ENCODE data around the gene WASHC2C. TPM values are rescaled to one million over a fixed set of nuclear protein-coding genes. Genes with fewer than 3 reads are reported as not detected.

The WASHC2C gene
- total and polyA plus RNA-seq, 2 of the 8 experiments (the other 6 are each of a cell fraction or from before 2014, with no cell fraction given): 8.0 to 28.1 TPM

GRCh38 chr10:45817912-45818311 is 90.8 kb downstream of the WASHC2C start:
- Histone ChIP-seq H2BK120ac (replicated peaks; ENCODE audit: low read depth, low read length) (no peak overlapping the region), H3K9me3 (ENCODE audit: insufficient read depth in 2 of 2, low read depth in 1 of 2, low read length in 1 of 2) (peaks cover 9 to 12% of the 10 kb centered on the region in 2 experiments; a peak in 3 of 4 replicates), H2BK5ac (ENCODE audit: low read depth, low read length) (no peak overlapping the region), H3K23ac (ENCODE audit: insufficient read length) (no peak overlapping the region), H3K4ac (replicated peaks; ENCODE audit: insufficient read length, low read depth, low read length) (no peak overlapping the region), H2BK15ac (ENCODE audit: low read length) (no peak overlapping the region), H4K5ac (ENCODE audit: insufficient read length, low read depth, low read length) (no peak overlapping the region), H2BK20ac (ENCODE audit: low read length) (no peak overlapping the region), H3K18ac (ENCODE audit: extremely low read depth, low read length) (no peak overlapping the region), H3K4me3 (ENCODE audit: extremely low read depth in 1 of 4, insufficient read depth in 2 of 4, low read depth in 3 of 4, low read length in 4 of 4) (no peak overlapping the region), H3K4me2 (ENCODE audit: insufficient read depth in 1 of 2, low read depth in 2 of 2, low read length in 2 of 2) (no peak overlapping the region), H3K79me2 (ENCODE audit: control insufficient read depth in 1 of 2, insufficient read depth in 2 of 2, low read length in 2 of 2) (no peaks in the 10 kb centered on the region), H3K9ac (replicated peaks in 1 of 4; ENCODE audit: extremely low read depth in 1 of 4, low read depth in 3 of 4, low read length in 3 of 4) (no peak overlapping the region), H2BK12ac (ENCODE audit: low read depth, low read length) (no peak overlapping the region), H2AK5ac (ENCODE audit: low read depth, low read length) (no peak overlapping the region), H3K14ac (ENCODE audit: insufficient read length) (no peak overlapping the region), H3K23me2 (ENCODE audit: low read depth, low read length) (no peaks in the 10 kb centered on the region), H4K91ac (replicated peaks; ENCODE audit: insufficient read length, low read length) (no peak overlapping the region), H3K36me3 (ENCODE audit: control insufficient read depth in 2 of 4, insufficient read depth in 4 of 4, low read length in 3 of 4) (no peaks in the 10 kb centered on the region), H3K79me1 (ENCODE audit: low read depth, low read length) (no peaks in the 10 kb centered on the region), H3K4me1 (replicated peaks in 1 of 4; ENCODE audit: control insufficient read depth in 3 of 4, insufficient read depth in 4 of 4, low read length in 3 of 4) (no peaks in the 10 kb centered on the region), H3K27ac (ENCODE audit: low read depth, low read length) (no peak overlapping the region), H4K20me1 (replicated peaks in 1 of 2; ENCODE audit: control insufficient read depth in 1 of 2, insufficient read depth in 2 of 2, low read length in 2 of 2) (no peaks in the 10 kb centered on the region), H4K8ac (ENCODE audit: extremely low read depth, insufficient read depth, low read length) (no peak overlapping the region), H3K56ac (replicated peaks; ENCODE audit: insufficient read length, low read depth, low read length) (no peak overlapping the region), H2AFZ (ENCODE audit: low read length) (no peak overlapping the region), H3K27me3 (replicated peaks in 1 of 4; ENCODE audit: control insufficient read depth in 3 of 4, extremely low read depth in 1 of 4, insufficient read depth in 3 of 4, low read length in 3 of 4) (no peaks in the 10 kb centered on the region)
- FAIRE-seq: no peak
- TF ChIP-seq KDM4A (IDR thresholded peaks at IDR 0.05; ENCODE audit: low read depth, low read length, severe bottlenecking) (no peak), POLR2AphosphoS5 (IDR thresholded peaks at IDR 0.05; ENCODE audit: low read depth, low read length) (no peak), RAD21 (IDR thresholded peaks at IDR 0.05 in 1 of 2, conservative IDR thresholded peaks at IDR 0.05 in 1 of 2; ENCODE audit: low read depth in 2 of 2, low read length in 2 of 2) (no peak), ZNF274 (IDR thresholded peaks at IDR 0.05; ENCODE audit: borderline replicate concordance, extremely low read depth, low read length) (no peak), RBBP5 (IDR thresholded peaks at IDR 0.05; ENCODE audit: borderline replicate concordance, low read depth, low read length) (no peak), EZH2 (IDR thresholded peaks at IDR 0.05; ENCODE audit: low read depth, low read length, severe bottlenecking) (no peak)
- CTCF ChIA-PET (ENCODE audit: partially characterized antibody): no interaction called here
- 95% methylated on average over 3 of the region's 3 CpGs; no CpG with 5 or more reads in 1 of the 2 experiments for WGBS, 2 experiments (ENCODE audit: extremely low coverage in 1 of 2, insufficient coverage in 1 of 2, insufficient read length in 1 of 2, insufficient replicate concordance in 2 of 2, low coverage in 1 of 2, low lambda C conversion rate in 2 of 2, missing lambda C conversion rate in 1 of 2)
- no peak for DNase-seq (ENCODE audit: low read depth in 1 of 2, low spot score in 2 of 2)
- POLR2A ChIA-PET (ENCODE audit: partially characterized antibody): no interaction called here
